C4-2B (cell line): Measurements from ENCODE around the gene NCBP3.

Experiments
- ZFX ChIP-seq: fragments of 450-650 bp; IDR thresholded peaks from 2 replicates; pipeline ENCODE4 v1.6.1; 2017
- TF ChIP-seq, protein P1 (sequence below): fragments of 450-650 bp; conservative IDR thresholded peaks from 2 replicates; pipeline ENCODE4 v1.5.1; 2017; ENCODE audit warnings: mild to moderate bottlenecking

DNA sequence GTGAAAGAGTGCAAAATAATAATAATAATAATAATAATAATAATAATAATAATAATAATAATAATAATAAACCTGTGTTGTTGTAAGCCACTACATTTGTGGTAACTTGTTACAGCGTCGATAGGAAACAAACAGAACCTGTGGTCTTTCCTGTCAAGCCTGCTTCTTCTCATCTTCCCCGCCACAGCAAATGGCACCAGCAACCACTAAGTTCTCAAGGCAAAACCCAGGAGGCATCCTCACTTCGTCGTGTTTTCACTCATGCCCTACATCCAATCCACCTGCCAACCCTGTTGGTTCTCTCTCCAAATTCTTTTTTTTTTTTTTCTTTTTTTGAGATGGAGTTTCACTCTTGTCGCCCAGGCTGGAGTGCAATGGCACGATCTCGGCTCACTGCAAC, 79.3 kb downstream of the NCBP3 start:
- TF ChIP-seq, protein P1, sequence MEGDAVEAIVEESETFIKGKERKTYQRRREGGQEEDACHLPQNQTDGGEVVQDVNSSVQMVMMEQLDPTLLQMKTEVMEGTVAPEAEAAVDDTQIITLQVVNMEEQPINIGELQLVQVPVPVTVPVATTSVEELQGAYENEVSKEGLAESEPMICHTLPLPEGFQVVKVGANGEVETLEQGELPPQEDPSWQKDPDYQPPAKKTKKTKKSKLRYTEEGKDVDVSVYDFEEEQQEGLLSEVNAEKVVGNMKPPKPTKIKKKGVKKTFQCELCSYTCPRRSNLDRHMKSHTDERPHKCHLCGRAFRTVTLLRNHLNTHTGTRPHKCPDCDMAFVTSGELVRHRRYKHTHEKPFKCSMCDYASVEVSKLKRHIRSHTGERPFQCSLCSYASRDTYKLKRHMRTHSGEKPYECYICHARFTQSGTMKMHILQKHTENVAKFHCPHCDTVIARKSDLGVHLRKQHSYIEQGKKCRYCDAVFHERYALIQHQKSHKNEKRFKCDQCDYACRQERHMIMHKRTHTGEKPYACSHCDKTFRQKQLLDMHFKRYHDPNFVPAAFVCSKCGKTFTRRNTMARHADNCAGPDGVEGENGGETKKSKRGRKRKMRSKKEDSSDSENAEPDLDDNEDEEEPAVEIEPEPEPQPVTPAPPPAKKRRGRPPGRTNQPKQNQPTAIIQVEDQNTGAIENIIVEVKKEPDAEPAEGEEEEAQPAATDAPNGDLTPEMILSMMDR: no peak
- no peak for TF ChIP-seq ZFX
